Suprapubic skin (tissue), 3 donors: ENCODE measurements around the gene PPFIA4.
"Not testable (repeated sequence)": the region's sequence is repeated elsewhere in the genome, so short reads cannot be mapped to it uniquely, and the experiment has no call there.

Experiments
- CTCF ChIP-seq, 2 donors: fragments of 200-600 bp in 1 of 2; fragments of 450-650 bp in 1 of 2; sonication (generic) in 1 of 2; IDR thresholded peaks; one replicate each; pipeline ENCODE4 v1.5.1; 2016 to 2019; ENCODE audit warnings: antibody characterized with exemption in 2 of 2, mild to moderate bottlenecking in 1 of 2, moderate library complexity in 1 of 2
- EP300 ChIP-seq: sonication (generic); formaldehyde crosslinking; IDR thresholded peaks from one replicate; pipeline ENCODE4 v1.6.1; 2017; ENCODE audit warnings: antibody characterized with exemption

GRCh38 chr1:203005395-203006142 is 20.7 kb upstream of the PPFIA4 start:
- TF ChIP-seq CTCF (IDR thresholded peaks at IDR 0.05); EP300: not testable (repeated sequence)
